Measurements from ENCODE around the gene ATP23.

Gene ATP23

DNA sequence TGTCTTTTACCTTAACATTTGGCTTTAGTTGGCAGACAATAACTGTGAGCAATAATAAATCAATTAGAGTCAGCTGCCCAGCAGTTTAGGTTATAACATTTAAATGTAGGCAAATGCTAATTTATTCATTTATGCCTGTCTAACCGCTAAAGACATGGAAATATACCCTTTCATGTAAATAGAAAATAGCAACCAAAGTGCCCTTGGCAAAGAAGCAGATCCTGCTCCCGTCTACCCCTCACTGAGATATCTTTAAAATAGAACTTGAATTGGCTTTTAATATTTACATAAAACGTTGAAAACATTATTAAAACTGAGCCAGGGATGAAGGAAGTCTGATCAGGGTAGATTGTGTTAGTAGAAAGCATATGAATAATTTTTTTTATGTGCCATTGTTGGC lies 67.3 kb downstream of the ATP23 start:
- no peaks in the 10 kb centered on the region for H3K27me3 ChIP-seq (ENCODE audit: low read depth, low read length)
- H3K27ac ChIP-seq (ENCODE audit: low read length), result no peak overlapping the region
- no peaks in the 10 kb centered on the region for H4K20me1 ChIP-seq (ENCODE audit: insufficient read depth, low read length)
- no peaks in the 10 kb centered on the region for H3K79me2 ChIP-seq (ENCODE audit: low read length)
- H3K36me3 ChIP-seq (replicated peaks; ENCODE audit: low read depth, low read length), result no peaks in the 10 kb centered on the region
- no peak overlapping the region for H3K4me2 ChIP-seq (ENCODE audit: low read length)
- no peak overlapping the region for H3K4me3 ChIP-seq (ENCODE audit: low read length)
- no peaks in the 10 kb centered on the region for H3K9me3 ChIP-seq (ENCODE audit: insufficient read depth, low read length)
- H3K9ac ChIP-seq (ENCODE audit: low read length), result no peak overlapping the region
- TF ChIP-seq CTCF (IDR thresholded peaks at IDR 0.05; ENCODE audit: low read depth, low read length) (no peak), EZH2phosphoT487 (IDR thresholded peaks at IDR 0.05; ENCODE audit: low read depth) (no peak)
- no peak overlapping the region for H2AFZ ChIP-seq (ENCODE audit: low read depth, low read length)
- H3K4me1 ChIP-seq (ENCODE audit: low read length), result no peaks in the 10 kb centered on the region

Measured in OCI-LY3 (cell line).